ENCODE measurements around the gene WWTR1. TPM values are rescaled to one million over a fixed set of nuclear protein-coding genes. Genes with fewer than 3 reads are reported as not detected.

Gene WWTR1
- polyA plus RNA-seq, 1 experiment = 119 TPM

- ChIA-PET POLR2A (no interaction called here), CTCF (interaction anchor here (0.8 to 1.8 kb wide), 11 partner anchors 9 to 313 kb away, joined by 3 to 7 read pairs (median 4); no protein-coding TSS in a partner anchor)
- Histone ChIP-seq H3K4me3 (ENCODE audit: low read depth, low read length) (no peak overlapping the region), H3K27me3 (ENCODE audit: control insufficient read depth, insufficient read depth, low read length) (no peaks in the 10 kb centered on the region; the same call in 1 of the 2 replicates), H3K36me3 (ENCODE audit: control insufficient read depth, insufficient read depth, low read length) (no peaks in the 10 kb centered on the region)
- no peak for DNase-seq (ENCODE audit: low read depth)
- TF ChIP-seq, protein P1, sequence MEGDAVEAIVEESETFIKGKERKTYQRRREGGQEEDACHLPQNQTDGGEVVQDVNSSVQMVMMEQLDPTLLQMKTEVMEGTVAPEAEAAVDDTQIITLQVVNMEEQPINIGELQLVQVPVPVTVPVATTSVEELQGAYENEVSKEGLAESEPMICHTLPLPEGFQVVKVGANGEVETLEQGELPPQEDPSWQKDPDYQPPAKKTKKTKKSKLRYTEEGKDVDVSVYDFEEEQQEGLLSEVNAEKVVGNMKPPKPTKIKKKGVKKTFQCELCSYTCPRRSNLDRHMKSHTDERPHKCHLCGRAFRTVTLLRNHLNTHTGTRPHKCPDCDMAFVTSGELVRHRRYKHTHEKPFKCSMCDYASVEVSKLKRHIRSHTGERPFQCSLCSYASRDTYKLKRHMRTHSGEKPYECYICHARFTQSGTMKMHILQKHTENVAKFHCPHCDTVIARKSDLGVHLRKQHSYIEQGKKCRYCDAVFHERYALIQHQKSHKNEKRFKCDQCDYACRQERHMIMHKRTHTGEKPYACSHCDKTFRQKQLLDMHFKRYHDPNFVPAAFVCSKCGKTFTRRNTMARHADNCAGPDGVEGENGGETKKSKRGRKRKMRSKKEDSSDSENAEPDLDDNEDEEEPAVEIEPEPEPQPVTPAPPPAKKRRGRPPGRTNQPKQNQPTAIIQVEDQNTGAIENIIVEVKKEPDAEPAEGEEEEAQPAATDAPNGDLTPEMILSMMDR (IDR thresholded peaks at IDR 0.05; ENCODE audit: insufficient read depth, low read depth, low read length) = no peak
These were observed 162.2 kb downstream of the WWTR1 start for GRCh38 chr3:149495581-149496125.

DNA sequence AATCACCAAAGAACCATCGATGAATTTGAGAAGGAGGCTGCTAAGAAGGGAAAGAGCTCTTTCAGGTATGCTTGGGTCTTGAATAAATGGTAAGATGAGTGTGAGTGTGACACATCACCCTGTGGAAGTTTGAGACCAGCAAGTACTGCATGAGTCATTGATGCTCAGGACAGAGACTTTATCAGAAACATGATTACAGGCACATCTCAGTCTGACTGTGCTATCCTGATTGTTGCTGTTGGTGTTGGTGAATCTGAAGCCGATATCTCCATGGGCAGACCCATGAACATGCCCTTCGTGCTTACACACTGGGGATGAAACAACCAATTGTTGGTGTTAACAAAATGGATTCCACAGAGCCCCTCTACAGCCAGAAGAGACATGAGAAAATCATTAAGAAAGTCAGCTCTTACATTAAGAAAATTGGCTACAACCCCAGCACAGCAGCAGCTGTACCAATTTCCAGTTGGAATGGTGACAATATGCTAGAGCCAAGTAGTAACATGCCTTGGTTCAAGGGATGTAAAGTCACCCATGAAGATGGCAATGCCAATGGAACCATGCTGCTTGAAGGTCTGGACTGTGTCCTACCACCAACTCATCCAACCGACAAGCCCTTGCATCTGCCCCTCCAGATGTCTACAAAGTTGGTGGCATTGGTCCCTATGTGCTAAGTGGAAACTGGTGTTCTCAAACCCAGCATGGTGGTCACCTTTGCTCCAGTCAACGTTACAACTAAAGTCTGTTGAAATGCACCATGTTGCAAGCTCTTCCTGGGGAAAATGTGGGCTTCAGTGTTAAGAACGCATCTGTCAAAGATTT, 162.9 kb downstream of the WWTR1 start:
- no peaks in the 10 kb centered on the region for H3K36me3 ChIP-seq (ENCODE audit: control insufficient read depth, insufficient read depth, low read length)
- ChIA-PET CTCF (interaction anchor here (0.6 to 1.8 kb wide), 13 partner anchors 9 to 346 kb away, joined by 3 to 7 read pairs (median 4); no protein-coding TSS in a partner anchor), POLR2A (no interaction called here)
- TF ChIP-seq, protein P1 (IDR thresholded peaks at IDR 0.05; ENCODE audit: insufficient read depth, low read depth, low read length) = no peak
- no peak overlapping the region for H3K4me3 ChIP-seq (ENCODE audit: low read depth, low read length)
- no peaks in the 10 kb centered on the region; the same call in 1 of the 2 replicates for H3K27me3 ChIP-seq (ENCODE audit: control insufficient read depth, insufficient read depth, low read length)
- DNase-seq (ENCODE audit: low read depth) = no peak

- Histone ChIP-seq H3K27me3 (ENCODE audit: control insufficient read depth, insufficient read depth, low read length) (no peaks in the 10 kb centered on the region; the same call in 1 of the 2 replicates), H3K36me3 (ENCODE audit: control insufficient read depth, insufficient read depth, low read length) (no peaks in the 10 kb centered on the region), H3K4me3 (ENCODE audit: low read depth, low read length) (no peak overlapping the region)
- ChIA-PET POLR2A (no interaction called here), CTCF (interaction anchor here (0.6 to 1.8 kb wide), 16 partner anchors 8 to 347 kb away, joined by 3 to 9 read pairs (median 4); partner anchors contain the start of gene TM4SF4)
- DNase-seq (ENCODE audit: low read depth) = no peak
- TF ChIP-seq, protein P1 (IDR thresholded peaks at IDR 0.05; ENCODE audit: insufficient read depth, low read depth, low read length) = peak; percentile 77
These were observed 163.6 kb downstream of the WWTR1 start for GRCh38 chr3:149494022-149494758.

- Histone ChIP-seq H3K27me3 (ENCODE audit: control insufficient read depth, insufficient read depth, low read length) (no peaks in the 10 kb centered on the region; the same call in 1 of the 2 replicates), H3K4me3 (ENCODE audit: low read depth, low read length) (no peak overlapping the region), H3K36me3 (ENCODE audit: control insufficient read depth, insufficient read depth, low read length) (no peaks in the 10 kb centered on the region)
- CTCF ChIA-PET = interaction anchor here (0.6 to 1.8 kb wide), 11 partner anchors 8 to 312 kb away, joined by 3 to 9 read pairs (median 3); partner anchors contain the start of gene TM4SF4
- TF ChIP-seq, protein P1 (IDR thresholded peaks at IDR 0.05; ENCODE audit: insufficient read depth, low read depth, low read length) = no peak
- POLR2A ChIA-PET = no interaction called here
- no peak for DNase-seq (ENCODE audit: low read depth)
These were observed 164.4 kb downstream of the WWTR1 start for GRCh38 chr3:149493315-149494021.
